Hepatic stellate cell (primary cell): ENCODE results near the gene SEMA7A.

Source experiments
- DNase-seq: peaks from one replicate; pipeline ENCODE4 v3.0.0; 2011; ENCODE audit warnings: low spot score

SEMA7A gene

GRCh38 chr15:74387141-74387541 lies 46.6 kb downstream of the SEMA7A start:
- no peak for DNase-seq

DNA sequence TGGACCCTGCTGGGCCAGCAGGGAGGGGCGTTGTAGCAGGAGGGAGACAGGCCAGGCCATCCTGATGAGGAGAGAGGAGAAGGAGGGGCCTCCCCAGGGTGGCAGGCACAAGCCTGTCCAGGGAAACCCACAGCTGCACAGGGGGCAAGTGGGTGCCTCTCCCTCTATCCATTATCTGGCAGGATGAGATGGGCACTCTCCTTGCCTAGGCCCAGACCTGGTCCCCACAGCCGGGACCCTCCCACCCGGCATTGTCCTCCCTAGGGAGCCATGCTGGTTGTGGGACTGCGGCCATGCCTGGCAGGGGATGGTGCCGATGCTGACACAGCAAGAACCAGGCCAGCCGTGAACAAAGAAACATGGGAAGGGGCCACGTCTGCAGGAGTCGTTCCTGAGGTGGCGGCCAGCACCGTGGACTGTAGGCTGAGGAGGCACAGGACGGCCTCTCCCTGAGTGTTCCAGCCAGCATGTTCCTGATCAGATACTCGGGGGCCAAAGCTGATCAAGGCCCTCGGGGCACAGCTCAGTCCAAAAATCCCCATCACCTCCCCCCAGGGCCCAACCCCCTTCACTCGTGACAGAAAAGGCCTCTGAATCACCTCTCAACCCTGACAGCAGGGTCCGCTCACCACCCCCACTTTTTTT lies 47.1 kb downstream of the SEMA7A start:
- DNase-seq: no peak

GRCh38 chr15:74385733-74386132 lies 48.0 kb downstream of the SEMA7A start:
- no peak for DNase-seq

GRCh38 chr15:74384881-74385643 lies 48.7 kb downstream of the SEMA7A start:
- DNase-seq: no peak

- DNase-seq: no peak
Observed at GRCh38 chr15:74384566-74384880, 49.2 kb downstream of the SEMA7A start.

DNA sequence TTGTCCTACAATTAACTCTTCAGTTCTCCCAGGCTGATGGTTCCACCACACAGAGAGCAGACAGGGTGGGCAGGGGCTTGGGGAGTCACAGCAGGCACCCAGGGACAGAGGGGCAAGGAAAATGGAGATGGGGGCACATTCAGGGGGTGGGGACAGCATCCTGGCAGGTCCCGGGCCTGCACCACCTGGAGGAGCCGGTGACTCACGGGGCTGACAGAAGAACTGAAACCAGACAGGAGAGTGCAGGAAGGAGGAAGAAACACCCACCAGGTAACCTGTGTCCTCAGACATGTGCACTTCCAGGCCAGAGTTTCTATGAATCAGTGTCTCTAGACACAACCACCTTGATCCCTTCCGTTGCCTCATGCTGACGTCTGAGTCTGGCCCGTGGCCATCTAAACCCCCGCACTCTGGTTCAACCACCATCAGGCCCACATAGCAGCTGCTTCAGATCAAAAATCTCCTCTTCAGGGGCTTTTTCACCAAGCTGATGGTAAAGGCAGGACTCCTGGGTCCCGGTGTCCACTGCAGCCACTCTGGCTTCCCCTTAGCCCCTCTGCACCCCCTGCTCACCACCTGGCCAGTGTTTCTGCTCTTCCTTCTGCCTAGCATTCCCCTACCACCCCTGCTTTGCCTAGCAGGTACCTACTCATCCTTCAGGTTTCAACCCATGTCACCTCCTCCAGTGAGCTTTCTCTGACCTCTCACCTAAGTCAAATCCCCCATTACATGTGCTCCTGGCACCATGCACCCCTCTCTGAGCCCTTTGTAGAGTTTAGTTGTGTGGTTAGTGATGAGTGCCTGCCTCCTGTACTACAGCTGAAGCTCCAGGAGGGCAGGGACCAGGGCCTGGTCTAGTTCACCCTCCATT lies 49.8 kb downstream of the SEMA7A start:
- no peak for DNase-seq

- no peak for DNase-seq
Observed at GRCh38 chr15:74383286-74383685, 50.5 kb downstream of the SEMA7A start.

GRCh38 chr15:74382004-74382816 lies 51.5 kb downstream of the SEMA7A start:
- peak; percentile 98 for DNase-seq

DNA sequence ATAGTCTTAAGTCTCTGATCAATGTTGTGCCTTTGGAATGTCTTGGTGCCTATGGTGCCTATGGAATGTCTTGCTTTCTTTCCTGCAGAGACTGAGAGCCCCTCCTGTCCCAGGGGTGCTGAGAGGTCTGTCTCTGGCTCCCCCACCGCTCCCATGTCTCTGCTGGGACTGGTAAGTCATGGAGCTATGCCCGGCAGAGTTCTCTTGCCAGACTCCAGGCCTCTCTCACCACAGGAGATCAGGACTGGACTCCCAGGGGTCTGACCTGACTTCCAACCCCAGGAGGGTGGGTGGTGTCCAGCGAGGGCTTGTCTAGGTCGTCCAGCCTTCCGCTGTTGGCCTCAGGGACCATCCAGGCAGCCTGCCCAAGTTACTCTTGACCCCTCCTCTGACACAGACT lies 52.3 kb downstream of the SEMA7A start:
- DNase-seq: no peak

DNA sequence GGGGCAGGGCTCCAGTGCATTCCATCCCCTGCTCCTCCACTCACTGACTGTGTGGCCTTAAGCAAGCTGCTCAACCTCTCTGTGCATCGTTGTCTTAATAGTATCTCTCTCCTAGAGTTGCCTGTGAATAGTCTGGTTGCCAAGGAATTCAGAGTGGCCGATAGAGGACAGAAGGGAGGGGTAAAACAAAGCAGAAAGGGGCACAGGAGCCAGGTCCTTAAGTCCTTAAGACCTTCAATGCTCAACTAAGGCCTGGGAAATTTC lies 52.6 kb downstream of the SEMA7A start:
- no peak for DNase-seq

- DNase-seq: no peak
Observed at GRCh38 chr15:74380361-74381189, 53.2 kb downstream of the SEMA7A start.

GRCh38 chr15:74378848-74379247 lies 54.9 kb downstream of the SEMA7A start:
- no peak for DNase-seq

DNA sequence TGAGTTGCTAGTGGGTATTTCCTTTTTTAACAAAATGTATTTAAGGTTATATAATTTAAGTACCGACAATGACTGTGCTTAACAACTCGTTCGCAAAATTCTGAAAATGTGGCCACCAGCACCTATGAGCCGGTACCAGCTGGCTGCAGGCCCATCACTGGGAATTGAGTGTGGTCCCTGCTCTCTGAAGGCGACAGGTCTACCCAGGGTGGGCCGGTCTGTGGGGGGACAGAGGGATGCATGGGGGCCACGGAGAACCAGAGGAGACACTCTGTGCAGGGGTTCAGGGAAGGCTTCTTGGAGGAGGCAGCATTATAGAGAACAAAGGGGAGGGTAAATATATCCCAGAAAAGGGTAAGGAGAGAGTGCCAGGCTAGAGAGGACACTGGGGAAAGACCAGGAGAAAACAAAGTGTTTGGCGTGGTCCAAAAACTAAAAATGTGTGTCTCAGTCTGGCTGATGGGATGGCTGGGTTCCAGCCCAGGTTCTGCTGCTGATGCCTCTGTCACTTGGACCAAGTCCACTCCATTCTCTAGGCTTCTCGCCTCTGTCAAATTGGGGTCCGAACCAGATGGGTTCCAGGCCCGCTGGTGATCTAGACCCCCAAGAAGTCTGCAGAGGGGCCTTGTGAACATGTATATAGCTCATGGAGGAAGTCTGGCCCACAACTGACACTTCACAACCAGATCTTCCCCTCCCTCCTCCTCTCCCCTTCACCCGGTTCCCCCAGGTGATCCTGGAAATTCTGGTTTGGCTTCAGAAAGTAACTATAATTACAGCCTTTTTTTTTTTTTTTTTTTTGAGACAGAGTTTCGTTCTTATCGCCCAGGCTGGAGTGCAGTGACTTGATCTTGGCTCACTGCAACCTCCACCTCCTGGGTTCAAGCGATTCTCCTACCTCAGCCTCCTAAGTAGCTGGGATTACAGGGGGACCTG lies 55.7 kb downstream of the SEMA7A start:
- DNase-seq: no peak

GRCh38 chr15:74376825-74377581 lies 56.8 kb downstream of the SEMA7A start:
- DNase-seq: no peak

DNA sequence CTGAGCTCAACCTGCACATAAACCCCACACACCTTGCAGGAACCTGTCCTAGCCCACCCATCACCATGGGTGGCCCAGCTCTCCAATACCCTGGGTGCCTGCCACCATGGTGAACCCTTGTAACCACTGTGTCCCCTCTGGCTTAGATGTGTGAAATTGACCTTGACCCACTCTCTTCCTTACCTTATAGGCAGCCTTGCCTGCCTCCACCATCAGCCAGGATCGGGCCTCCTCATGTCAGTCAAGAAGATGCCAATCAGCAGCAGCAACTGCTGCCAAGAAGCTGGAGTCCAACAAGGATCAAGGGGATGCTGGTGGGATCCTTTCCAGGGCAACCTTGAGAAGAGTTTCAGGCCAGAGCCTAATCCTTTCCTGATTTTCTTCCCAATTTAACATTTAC lies 57.5 kb downstream of the SEMA7A start:
- DNase-seq: peak; percentile 0

DNA sequence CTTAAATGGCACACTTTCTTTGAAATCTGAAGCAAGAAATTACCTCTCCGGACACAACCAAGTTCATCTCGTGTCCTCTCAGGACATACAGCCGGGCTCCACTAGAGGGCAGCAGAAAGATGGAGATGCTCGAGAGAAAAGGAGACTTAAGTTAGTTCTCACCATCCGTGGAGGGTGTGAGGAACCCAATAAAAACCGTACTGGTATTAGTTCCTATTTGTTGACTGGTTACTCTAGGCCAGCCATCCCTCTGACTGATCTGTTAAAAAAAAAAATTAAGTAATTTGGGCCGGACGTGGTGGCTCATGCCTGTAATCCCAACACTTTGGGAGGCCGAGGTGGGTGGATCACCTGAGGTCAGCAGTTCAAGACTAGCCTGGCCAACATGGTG lies 58.5 kb downstream of the SEMA7A start:
- peak; percentile 83 for DNase-seq

DNA sequence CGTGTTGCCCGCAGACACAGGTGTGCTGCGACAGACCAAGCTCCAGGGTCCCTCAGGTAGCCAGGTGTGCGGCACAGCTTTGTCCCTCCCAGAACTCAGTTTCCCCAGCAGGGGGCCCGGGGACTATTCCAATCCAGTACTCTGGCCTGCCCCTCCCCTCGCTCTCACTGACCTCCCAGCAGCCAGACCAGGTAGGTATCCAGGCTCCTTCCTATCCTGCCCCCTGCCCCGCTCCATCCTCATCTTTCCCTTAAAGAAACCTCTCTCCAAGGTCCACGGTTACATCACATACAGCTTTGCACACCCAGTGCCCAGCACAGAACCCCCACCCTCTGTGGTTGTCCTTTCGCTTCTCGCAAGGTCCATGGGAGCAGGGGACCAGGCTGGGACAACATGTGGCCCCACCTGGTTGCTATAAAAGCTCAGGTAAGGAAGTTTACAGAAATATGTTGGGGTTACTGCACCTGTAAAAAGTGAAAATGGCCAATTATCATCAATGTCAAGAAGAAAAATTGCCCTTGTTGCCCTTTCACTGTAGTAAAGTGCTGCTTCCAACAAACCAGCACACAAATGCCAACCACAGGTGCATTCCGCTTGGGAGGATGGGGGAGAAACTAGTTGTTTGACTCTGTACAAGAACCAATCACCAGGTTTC lies 59.0 kb downstream of the SEMA7A start:
- peak; percentile 5 for DNase-seq

DNA sequence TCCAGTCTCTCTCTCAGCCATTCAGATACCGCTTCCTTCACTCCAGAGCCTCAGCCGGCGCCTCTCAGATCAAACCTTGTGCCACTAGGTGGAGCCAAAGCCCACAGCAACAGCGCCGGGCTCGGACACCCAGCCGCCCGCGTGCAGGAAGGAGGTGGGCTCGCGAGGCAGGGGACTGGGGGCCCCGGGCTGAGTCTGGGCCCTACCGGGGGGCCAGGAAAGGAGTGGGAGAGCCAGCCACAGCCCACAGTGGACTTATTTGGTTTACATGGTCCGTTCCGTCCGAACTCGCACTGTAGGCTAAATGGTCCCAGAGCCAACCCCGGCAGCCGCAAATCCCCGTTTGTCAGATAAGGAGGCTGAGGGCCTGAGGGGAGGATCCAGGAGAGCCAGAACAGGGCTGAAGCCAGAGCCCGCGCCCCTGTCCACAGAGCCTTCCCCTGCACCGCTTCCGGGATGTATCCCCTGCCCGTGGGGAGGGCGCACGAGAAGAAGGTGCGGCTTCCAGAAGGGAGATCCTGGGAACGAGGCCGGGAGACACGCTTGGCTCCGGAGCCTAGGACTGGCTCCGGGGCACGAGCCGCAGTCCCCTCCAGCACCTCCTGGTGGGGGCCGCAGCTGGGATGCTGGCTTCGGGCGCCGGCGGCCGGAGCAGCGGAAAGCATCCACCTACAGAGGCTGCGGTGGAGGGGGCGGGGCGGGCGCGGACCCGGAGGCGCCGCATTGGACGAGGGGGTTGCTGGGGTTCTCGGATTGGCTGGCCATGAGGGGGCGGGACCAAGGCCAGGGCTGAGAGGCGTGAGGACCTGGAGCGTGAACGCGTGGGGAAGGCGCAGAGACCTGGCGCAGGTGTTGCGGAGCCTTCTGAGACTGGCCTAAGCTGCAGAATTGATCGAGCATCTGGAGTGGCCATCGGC lies 59.8 kb downstream of the SEMA7A start:
- DNase-seq: peak; percentile 99
